ENCODE measurements around the gene SAMD14. TPM values are rescaled to one million over a fixed set of nuclear protein-coding genes. Genes with fewer than 3 reads are reported as not detected.

The SAMD14 gene
- total RNA-seq, 2 donors from 2014 or later, result 2.5 to 7.4 TPM

GRCh38 chr17:50165466-50165865, 35.5 kb upstream of the SAMD14 start:
- 74% methylated on average over 3 of the region's 3 CpGs for WGBS
- no peaks in the 10 kb centered on the region for H3K4me1 ChIP-seq (replicated peaks)
- no peaks in the 10 kb centered on the region for H3K9me3 ChIP-seq
- intact Hi-C loops (cut with DNase I), result no loop called here
- no peak for TF ChIP-seq POLR2A (IDR thresholded peaks at IDR 0.05)
- TF ChIP-seq, protein P1, sequence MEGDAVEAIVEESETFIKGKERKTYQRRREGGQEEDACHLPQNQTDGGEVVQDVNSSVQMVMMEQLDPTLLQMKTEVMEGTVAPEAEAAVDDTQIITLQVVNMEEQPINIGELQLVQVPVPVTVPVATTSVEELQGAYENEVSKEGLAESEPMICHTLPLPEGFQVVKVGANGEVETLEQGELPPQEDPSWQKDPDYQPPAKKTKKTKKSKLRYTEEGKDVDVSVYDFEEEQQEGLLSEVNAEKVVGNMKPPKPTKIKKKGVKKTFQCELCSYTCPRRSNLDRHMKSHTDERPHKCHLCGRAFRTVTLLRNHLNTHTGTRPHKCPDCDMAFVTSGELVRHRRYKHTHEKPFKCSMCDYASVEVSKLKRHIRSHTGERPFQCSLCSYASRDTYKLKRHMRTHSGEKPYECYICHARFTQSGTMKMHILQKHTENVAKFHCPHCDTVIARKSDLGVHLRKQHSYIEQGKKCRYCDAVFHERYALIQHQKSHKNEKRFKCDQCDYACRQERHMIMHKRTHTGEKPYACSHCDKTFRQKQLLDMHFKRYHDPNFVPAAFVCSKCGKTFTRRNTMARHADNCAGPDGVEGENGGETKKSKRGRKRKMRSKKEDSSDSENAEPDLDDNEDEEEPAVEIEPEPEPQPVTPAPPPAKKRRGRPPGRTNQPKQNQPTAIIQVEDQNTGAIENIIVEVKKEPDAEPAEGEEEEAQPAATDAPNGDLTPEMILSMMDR (IDR thresholded peaks at IDR 0.05), result no peak
- no peak for TF ChIP-seq POLR2AphosphoS5 (IDR thresholded peaks at IDR 0.05)
- no peaks in the 10 kb centered on the region for H3K36me3 ChIP-seq
- H3K27me3 ChIP-seq (replicated peaks; ENCODE audit: insufficient read depth), result no peaks in the 10 kb centered on the region
- peak overlapping the region; percentile 46 to 57 for H3K27ac ChIP-seq
- H3K4me3 ChIP-seq, result no peak overlapping the region
- DNase-seq (ENCODE audit: low spot score), result no peak

- Histone ChIP-seq H3K9me3 (no peaks in the 10 kb centered on the region), H3K4me3 (no peak overlapping the region), H3K36me3 (no peaks in the 10 kb centered on the region), H3K4me1 (replicated peaks) (no peaks in the 10 kb centered on the region), H3K27me3 (replicated peaks; ENCODE audit: insufficient read depth) (no peaks in the 10 kb centered on the region), H3K27ac (no peak overlapping the region)
- WGBS, result 77% methylated on average over 9 of the region's 9 CpGs
- no peak for DNase-seq (ENCODE audit: low spot score)
- intact Hi-C loops (cut with DNase I), result no loop called here
- TF ChIP-seq, protein P1 (IDR thresholded peaks at IDR 0.05), result no peak
- TF ChIP-seq POLR2AphosphoS5 (IDR thresholded peaks at IDR 0.05) (no peak), POLR2A (IDR thresholded peaks at IDR 0.05) (no peak)
Measured at GRCh38 chr17:50165066-50165465, 35.1 kb upstream of the SAMD14 start.

DNA sequence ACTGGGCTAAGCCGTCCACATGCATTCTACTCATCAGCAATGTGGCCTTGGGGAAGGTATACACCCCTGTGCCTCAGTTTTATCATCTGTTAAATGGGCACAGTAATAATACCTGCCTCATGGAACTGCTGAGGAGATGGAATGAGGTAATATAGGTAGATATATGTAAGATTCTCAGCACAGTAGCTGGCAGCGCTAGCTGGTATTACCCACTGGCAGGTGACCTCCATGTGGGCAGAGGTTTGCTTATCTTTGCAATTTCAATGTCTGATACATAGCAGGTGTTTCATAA, 34.7 kb upstream of the SAMD14 start:
- Histone ChIP-seq H3K36me3 (no peaks in the 10 kb centered on the region), H3K4me1 (replicated peaks) (no peaks in the 10 kb centered on the region), H3K27ac (no peak overlapping the region), H3K4me3 (no peak overlapping the region), H3K27me3 (replicated peaks; ENCODE audit: insufficient read depth) (no peaks in the 10 kb centered on the region), H3K9me3 (no peaks in the 10 kb centered on the region)
- intact Hi-C loops (cut with DNase I), result no loop called here
- WGBS, result 93% methylated on average over 2 of the region's 2 CpGs
- DNase-seq (ENCODE audit: low spot score), result no peak
- TF ChIP-seq, protein P1 (IDR thresholded peaks at IDR 0.05), result no peak
- TF ChIP-seq POLR2A (IDR thresholded peaks at IDR 0.05) (no peak), POLR2AphosphoS5 (IDR thresholded peaks at IDR 0.05) (no peak)

DNA sequence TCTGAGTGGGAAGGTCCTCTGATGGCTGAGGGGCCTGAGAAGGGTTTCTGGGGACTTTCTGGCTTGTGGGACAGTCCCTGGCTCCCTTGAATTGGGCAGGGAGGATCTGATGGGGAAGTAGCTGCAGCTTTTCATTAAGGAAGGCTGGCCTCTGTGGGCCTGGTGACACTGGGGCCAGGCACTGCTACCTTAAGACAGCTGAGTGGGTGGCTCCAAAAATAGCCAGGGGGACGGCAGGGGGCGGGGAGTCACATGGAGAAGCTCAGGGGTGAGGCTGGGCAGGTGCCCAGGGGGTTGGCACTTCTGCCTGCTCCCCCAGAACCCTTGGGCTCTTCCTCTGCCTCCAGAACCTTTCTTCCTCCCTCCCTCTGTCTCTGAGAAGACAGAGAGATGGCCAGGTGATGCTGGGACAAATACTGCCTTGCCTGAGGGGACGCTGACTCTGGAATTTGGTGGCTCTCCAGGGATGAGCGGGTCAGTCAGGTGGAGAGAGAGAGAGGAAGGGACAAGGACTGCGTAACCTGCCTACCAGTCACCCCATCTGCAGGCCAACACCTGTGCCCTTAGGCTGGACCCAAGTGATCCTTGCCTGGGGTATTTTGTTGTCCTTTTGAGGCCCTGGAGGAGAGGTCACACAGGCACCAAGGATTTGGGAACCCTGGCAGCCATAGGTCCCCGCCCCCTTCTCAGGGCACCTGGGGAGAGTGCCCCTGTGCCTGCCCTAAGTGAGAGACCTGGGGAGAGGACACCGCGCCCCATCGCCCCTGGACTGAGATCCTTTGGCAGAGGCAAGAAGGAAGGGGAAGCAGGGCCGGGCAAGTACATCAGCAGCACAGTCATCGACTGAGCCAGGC, 34.1 kb upstream of the SAMD14 start:
- intact Hi-C loops (cut with DNase I), result no loop called here
- H3K4me3 ChIP-seq, result no peak overlapping the region
- WGBS, result 73% methylated on average over 11 of the region's 11 CpGs
- no peaks in the 10 kb centered on the region for H3K36me3 ChIP-seq
- TF ChIP-seq POLR2AphosphoS5 (IDR thresholded peaks at IDR 0.05) (no peak), POLR2A (IDR thresholded peaks at IDR 0.05) (no peak)
- TF ChIP-seq, protein P1 (IDR thresholded peaks at IDR 0.05), result no peak
- DNase-seq (ENCODE audit: low spot score), result no peak
- no peaks in the 10 kb centered on the region for H3K27me3 ChIP-seq (replicated peaks; ENCODE audit: insufficient read depth)
- H3K9me3 ChIP-seq, result no peaks in the 10 kb centered on the region
- no peaks in the 10 kb centered on the region for H3K4me1 ChIP-seq (replicated peaks)
- H3K27ac ChIP-seq, result no peak overlapping the region
